GM19193 (cell line): ENCODE measurements around the gene OR52I2.

ENCODE experiments used
- POLR2A ChIP-seq: IDR thresholded peaks from 4 replicates; pipeline ENCODE4 v1.6.1; 2011; ENCODE audit not compliant: insufficient read depth, insufficient read length; ENCODE audit errors: extremely low read depth

OR52I2 gene

DNA sequence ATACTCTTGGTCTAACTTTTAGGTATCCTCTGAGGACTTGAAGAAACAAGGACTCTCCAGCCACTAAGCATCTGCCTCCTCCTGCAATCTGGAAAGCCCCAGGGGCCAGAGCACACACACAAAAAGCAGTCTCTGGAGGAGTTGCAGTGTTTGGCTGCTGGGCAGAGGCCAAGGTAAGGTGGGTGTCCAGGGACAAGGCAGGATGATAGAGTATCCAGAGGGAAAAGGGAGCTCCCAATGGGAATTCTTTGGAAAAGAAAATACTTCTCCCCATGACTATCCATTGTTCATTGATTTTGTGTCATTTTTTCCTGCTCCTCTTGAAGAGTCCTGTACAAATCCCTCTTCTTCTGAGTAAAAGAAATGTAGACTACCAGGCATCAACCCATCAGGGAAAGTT is at the start of gene OR52I2:
OR52I2 (plus strand) TSS at position 301 of the 400 bp plus-strand sequence.
- no peak for TF ChIP-seq POLR2A

DNA sequence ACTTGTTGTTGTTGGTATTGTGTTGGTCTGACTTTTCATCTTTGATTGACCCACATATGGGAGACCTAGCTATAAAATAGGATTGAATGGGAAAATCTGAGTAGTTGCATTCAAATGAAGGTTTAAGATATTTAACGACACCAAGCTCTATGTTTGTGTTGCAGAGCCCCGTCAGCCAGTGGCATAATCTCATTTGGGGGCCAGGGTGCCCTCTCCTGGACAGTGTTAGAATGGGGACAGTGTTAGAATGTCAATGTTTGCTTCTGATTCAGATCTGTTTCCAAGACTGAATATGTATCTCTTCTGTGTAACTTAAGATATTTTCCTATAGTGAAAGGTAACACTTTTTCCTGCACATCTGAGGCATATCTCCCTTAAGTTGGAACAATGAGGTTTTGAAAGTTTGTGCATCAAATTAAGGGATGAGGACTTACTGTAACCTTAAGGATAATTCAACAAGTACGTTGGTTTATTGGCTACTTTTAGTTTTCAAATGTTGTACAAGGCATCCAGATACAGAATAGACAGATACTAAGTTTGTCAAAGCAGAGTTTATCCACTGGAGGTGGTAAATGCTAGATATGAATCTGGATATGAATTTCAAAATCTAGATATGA is 41.8 kb upstream of the OR52I2 start:
- no peak for TF ChIP-seq POLR2A

DNA sequence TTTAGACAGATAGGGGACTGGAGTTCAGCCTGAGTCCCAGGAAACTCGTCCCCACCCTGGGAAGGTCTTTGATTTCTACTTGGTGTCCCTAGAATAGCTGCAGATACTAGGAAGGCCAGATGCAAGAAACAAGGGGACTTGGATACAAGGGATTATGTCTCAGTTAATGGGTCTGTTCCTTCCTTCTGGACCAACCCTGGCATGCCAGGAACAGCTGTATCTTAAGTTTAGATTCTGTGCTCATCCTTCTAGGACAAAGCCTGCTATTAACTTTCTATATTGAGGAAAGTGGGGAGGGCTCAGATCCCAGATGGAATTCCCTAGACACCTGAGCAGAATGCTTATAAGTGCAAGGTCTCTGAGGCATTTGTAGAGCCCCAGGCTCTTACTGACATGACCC is 40.5 kb upstream of the OR52I2 start:
- TF ChIP-seq POLR2A, result no peak

DNA sequence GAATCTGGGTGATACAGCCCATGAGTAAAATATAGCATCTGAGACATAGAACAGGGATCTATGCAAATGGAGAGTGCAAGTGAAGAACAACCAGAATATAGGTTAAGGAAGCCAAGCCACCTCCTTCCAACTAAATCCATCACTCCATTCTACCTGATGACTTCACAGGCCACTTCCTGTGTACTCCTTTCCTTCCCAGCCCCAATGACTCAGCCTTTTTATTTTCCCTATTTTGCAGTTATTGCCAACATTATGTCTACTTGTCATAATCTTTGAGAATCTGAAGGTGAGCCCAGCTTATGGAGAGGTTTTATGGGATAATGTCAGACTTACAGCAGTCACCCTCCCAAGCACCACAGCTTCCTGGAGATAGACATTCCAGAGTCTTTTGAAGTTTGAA is 38.0 kb upstream of the OR52I2 start:
- no peak for TF ChIP-seq POLR2A

DNA sequence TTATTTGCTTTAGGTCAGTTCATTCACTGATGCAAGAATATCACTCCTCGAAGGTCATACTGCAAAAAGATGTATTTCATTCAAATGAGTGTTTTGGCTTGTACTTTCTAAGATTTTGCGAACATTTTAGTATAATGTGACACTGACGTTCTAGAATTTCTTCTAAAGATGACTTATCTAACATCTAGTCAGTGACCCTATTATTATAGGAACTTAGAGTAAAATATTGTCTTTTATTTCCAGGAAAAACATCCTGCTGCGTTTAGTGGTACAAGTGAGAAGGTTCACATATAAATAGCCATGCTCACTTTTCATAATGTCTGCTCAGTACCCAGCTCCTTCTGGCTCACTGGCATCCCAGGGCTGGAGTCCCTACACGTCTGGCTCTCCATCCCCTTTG is 36.7 kb upstream of the OR52I2 start, which contains the start of gene OR52M1:
OR52M1 (plus strand) TSS at position 301 of the 400 bp plus-strand sequence; CDS start at position 301, 0 bp downstream.
- TF ChIP-seq POLR2A, result no peak

DNA sequence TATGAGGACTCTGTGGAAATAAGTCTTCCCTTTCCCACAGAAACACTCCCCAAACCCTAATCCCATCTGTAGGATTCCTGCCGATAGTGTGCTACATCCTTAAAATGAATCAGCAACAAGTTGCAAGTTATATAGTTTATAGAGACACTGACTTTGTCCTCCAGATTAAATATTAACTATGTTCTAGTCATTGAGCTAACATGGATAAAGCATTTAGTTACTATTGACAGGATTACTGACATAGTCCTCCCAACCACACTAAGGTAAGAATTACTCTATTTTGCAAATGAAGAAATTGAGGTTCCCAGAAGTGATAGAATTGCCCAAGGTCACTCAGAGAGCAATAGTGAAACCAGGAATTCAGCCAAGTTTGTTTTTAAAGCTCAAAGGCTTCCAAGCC is 34.7 kb upstream of the OR52I2 start:
- no peak for TF ChIP-seq POLR2A

DNA sequence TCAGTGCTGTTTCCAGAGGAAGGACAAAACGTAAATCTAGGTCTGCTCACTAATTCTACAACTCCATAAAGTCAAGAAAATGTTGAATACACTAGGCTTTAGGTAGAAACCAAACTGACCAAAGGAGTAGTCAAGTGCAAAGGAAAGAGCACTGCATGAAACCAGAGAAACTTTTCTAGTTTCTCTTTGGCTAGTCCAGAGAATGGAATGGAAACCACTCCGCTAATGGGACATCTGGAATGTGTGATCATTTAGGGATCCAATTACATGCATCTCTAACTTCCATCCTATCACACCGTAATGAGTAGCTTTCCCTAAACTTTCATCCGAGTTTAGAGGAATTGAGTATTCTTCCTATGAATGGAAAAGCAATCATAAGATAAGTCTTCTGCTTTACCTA is 34.1 kb upstream of the OR52I2 start:
- TF ChIP-seq POLR2A, result no peak

DNA sequence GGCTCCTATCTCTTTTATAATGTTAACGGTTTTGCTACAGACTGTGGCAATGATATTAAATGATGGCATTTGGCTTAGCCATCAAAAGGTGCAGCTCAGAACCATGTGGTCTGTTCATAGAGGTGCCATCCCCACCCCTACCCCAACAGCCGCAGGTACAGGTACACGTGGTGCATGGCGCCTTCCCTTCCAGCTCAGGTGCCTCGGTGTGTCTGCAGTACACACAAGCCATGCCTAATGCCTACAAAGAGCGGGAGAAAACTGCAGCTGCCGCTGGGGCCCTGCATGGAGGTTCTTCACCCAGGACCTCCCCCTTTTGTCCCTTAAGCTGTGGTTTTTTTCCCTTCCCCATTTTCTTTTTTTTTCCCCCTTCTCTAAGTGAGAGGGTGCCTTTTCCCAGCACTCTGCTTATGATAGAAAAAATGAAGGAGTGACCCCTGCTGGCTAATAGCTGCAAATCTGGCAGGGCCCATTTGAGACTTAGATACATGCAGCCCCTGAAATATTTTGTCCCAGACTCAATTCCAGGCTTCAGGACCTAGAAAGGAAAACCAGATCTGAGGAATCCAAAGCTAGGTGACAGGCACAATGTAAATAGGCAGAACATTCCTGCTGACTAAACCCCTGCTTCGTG is 30.1 kb upstream of the OR52I2 start:
- TF ChIP-seq POLR2A, result no peak

DNA sequence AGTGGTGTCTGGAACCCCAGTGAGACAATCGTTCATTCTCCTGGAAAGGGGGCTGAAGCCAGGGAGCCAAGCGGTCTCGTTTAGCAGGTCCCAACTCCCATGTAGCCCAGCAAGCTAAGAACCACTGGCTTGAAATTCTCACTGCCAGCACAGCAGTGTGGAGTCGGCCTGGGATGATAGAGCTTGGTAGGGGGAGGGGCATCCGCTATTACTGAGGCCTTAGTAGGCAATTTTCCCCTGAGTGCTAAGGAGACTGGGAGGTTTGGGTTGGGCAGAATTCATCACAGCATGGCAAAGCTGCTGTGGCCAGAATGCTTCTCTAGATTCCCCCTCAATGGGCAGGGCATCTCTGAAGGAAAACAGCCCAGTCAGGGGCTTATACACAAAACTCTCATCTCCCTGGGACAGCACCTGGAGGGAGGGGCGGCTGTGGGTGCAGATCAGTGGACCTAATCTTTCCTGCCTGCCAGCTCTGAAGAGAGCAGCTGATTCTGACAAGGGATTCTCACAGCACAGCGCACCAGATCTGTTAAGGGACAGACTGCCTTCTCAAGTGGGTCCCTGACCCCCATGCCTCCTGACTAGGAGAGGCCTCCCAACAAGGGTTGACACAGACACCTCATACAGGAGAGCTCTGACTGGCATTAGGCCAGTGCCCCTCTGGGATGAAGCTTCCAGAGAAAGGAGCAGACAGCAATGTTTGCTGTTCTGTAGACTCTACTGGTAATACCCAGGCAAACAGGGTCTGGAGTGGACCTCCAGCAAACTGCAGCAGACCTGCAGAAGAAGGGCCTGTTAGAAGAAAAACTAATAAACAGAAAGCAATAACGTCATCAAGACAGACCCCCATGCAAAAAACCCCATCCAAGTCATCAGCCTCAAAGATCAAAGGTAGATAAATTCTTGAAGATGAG is 21.8 kb upstream of the OR52I2 start:
- TF ChIP-seq POLR2A, result no peak

DNA sequence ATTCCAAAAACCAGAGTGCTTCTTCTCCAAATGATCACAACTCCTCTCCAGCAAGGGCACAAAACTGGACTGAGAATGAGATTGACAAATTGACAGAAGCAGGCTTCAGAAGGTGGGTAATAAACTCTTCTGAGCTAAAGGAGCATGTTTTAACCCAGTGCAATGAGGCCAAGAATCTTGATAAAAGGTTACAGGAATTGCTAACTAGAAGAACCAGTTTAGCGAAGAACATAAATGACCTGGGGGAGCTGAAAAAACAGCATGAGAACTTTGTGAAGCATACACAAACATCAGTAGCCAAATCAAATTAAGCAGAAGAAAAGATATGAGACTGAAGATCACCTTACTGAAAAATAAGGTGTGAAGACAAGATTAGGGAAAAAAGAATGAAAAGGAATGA is 21.1 kb upstream of the OR52I2 start:
- TF ChIP-seq POLR2A, result no peak

DNA sequence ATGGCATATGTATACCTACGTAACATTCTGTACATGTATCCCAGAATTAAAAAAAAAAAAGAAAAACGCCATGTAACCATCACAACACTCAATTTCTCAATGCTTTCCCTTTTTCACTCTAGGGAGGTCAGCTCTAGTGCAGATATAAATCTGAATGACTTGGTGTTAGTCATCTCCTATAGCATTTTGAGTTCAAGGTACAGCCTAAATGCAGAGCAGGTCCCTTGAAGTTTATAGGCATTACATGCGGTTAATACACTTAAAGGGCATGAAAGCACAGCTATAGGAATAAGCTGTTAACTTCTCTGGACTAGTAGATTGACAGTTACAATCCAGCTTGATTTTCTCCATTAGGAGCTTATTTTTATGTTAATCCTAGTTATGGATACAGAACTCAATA is 16.2 kb upstream of the OR52I2 start:
- no peak for TF ChIP-seq POLR2A

DNA sequence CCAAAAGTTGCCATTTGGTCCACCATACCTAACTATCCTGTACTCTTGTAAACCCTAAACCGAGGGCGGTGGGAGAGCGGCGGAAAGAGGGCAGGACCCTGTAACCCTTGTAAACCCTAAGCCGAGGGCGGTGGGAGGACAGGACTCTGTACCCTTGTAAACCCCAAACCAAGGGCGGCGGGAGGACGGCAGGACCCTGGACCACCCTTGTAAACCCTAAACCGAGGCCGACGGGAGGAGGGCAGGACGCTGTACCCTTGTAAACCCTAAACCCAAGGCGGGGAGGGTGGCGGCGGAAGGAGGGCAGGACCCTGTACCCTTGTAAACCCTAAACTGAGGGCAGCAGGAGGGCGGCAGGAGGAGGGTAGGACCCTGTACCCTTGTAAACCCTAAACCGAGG is 12.5 kb upstream of the OR52I2 start:
- no peak for TF ChIP-seq POLR2A

DNA sequence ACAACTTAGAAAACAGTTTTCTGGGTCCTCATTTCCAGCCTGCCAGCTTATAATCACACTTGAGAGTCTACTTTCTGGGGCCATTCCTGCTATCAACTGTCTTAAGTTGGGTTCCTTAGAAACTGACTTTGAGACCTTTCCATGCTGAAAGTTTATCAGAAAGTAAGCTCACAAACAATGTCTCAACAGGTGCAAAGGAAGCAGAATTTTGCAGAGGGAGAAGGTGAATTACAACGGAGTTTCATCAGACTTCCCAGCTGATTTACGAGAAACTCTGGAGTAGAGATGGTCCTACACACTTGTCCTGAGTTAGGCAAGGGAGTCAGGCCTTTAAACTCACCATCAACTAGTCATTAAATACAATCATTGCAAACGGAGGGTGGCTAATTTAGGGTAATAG is 4.7 kb upstream of the OR52I2 start:
- no peak for TF ChIP-seq POLR2A

DNA sequence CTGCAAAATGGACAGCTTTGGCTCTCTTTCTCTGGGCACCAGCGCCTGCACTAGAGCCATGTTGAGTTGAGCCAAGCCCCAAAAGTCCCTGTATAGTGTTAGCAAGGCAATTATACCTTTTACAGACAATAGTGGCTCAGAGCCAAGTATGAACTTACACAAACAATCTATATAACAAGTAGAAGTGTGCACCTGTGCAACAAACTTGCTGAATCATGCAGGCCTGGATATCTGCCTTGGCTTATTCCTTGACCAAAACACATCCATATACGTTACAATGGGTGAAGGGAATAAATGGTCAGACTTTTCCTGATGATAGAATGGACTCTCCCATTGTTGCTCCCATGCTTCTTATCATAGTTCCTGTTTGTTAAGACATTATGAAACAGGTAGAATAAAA is 3.8 kb upstream of the OR52I2 start:
- no peak for TF ChIP-seq POLR2A

DNA sequence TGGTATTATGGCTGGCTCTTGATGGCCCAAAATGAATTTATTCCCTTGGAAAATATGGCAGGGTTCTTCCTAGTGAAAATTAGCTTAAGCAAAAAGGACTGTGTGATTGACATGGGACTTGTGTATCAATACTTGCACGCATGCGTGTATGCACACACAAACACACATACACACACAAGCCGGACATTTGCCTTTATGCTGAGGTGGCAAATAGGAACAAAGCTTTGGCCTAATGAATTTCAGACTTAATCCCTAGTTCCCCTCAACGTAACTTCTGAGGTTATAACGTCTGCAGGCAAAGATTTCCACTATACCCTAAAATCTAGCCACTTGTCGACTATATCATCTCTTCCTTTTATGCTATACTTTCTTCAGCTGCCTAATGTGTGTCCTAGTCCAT is 2.9 kb upstream of the OR52I2 start:
- no peak for TF ChIP-seq POLR2A

DNA sequence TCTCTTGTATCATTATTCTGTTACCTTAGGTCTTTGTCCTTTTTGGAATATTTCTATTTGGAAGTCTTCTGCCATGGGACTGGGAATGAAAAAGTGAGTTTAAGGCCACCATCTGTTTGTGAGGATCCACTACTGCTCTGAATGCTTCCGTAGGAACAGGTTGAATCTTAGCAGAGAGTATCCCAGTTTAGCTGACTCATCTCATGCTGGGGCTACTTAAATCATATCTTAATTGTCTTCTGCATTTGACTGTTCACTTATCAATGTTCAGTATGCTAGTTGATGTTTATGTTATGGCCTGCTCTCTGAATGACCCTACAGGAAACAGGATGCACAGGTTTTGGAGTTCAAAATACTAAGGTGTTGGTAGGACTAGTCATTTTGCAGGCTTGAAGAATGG is 1.4 kb upstream of the OR52I2 start:
- TF ChIP-seq POLR2A, result no peak
